Measurements from ENCODE around the gene SLC22A2.

The SLC22A2 gene

GRCh38 chr6:160203953-160204352 lies 54.7 kb downstream of the SLC22A2 start:
- TF ChIP-seq ZBTB7A (IDR thresholded peaks at IDR 0.05; ENCODE audit: low read depth) (no peak), RAD21 (IDR thresholded peaks at IDR 0.05; ENCODE audit: low read depth) (no peak), EGR1 (IDR thresholded peaks at IDR 0.05) (no peak), TCF12 (IDR thresholded peaks at IDR 0.05; ENCODE audit: low read depth) (no peak), REST (IDR thresholded peaks at IDR 0.05; ENCODE audit: low read depth) (no peak), MAX (IDR thresholded peaks at IDR 0.05) (no peak), FOXM1 (IDR thresholded peaks at IDR 0.05; ENCODE audit: borderline replicate concordance, low read depth) (no peak), CEBPB (IDR thresholded peaks at IDR 0.05) (no peak), TAF1 (IDR thresholded peaks at IDR 0.05; ENCODE audit: low read depth) (no peak), TEAD4 (IDR thresholded peaks at IDR 0.05) (no peak), NFIC (IDR thresholded peaks at IDR 0.05) (no peak), USF1 (IDR thresholded peaks at IDR 0.05) (no peak), YY1 (IDR thresholded peaks at IDR 0.05; ENCODE audit: low read depth) (no peak), CREB1 (IDR thresholded peaks at IDR 0.05; ENCODE audit: low read depth) (no peak), EP300 (IDR thresholded peaks at IDR 0.05; ENCODE audit: borderline replicate concordance) (no peak)

GRCh38 chr6:160203522-160203921 lies 55.1 kb downstream of the SLC22A2 start:
- TF ChIP-seq RAD21 (IDR thresholded peaks at IDR 0.05; ENCODE audit: low read depth) = no peak
- no peak for TF ChIP-seq TEAD4 (IDR thresholded peaks at IDR 0.05)
- TF ChIP-seq CREB1 (IDR thresholded peaks at IDR 0.05; ENCODE audit: low read depth) = no peak
- TF ChIP-seq FOXM1 (IDR thresholded peaks at IDR 0.05; ENCODE audit: borderline replicate concordance, low read depth) = no peak
- TF ChIP-seq MAX (IDR thresholded peaks at IDR 0.05) = no peak
- no peak for TF ChIP-seq EP300 (IDR thresholded peaks at IDR 0.05; ENCODE audit: borderline replicate concordance)
- no peak for TF ChIP-seq TCF12 (IDR thresholded peaks at IDR 0.05; ENCODE audit: low read depth)
- TF ChIP-seq YY1 (IDR thresholded peaks at IDR 0.05; ENCODE audit: low read depth) = no peak
- TF ChIP-seq CEBPB (IDR thresholded peaks at IDR 0.05) = no peak
- TF ChIP-seq TAF1 (IDR thresholded peaks at IDR 0.05; ENCODE audit: low read depth) = no peak

- TF ChIP-seq TEAD4 (IDR thresholded peaks at IDR 0.05) (no peak), ZBTB7A (IDR thresholded peaks at IDR 0.05; ENCODE audit: low read depth) (no peak)
Observed at GRCh38 chr6:160203076-160203475, 55.5 kb downstream of the SLC22A2 start.

- TF ChIP-seq FOXM1 (IDR thresholded peaks at IDR 0.05; ENCODE audit: borderline replicate concordance, low read depth) = no peak
- TF ChIP-seq CEBPB (IDR thresholded peaks at IDR 0.05) = no peak
- no peak for TF ChIP-seq MAX (IDR thresholded peaks at IDR 0.05)
- TF ChIP-seq ZBTB7A (IDR thresholded peaks at IDR 0.05; ENCODE audit: low read depth) = no peak
- TF ChIP-seq CREB1 (IDR thresholded peaks at IDR 0.05; ENCODE audit: low read depth) = no peak
- no peak for TF ChIP-seq YY1 (IDR thresholded peaks at IDR 0.05; ENCODE audit: low read depth)
- TF ChIP-seq RAD21 (IDR thresholded peaks at IDR 0.05; ENCODE audit: low read depth) = no peak
- TF ChIP-seq REST (IDR thresholded peaks at IDR 0.05; ENCODE audit: low read depth) = no peak
- no peak for TF ChIP-seq EP300 (IDR thresholded peaks at IDR 0.05; ENCODE audit: borderline replicate concordance)
- no peak for TF ChIP-seq EGR1 (IDR thresholded peaks at IDR 0.05)
- TF ChIP-seq TAF1 (IDR thresholded peaks at IDR 0.05; ENCODE audit: low read depth) = no peak
- TF ChIP-seq TEAD4 (IDR thresholded peaks at IDR 0.05) = no peak
- no peak for TF ChIP-seq USF1 (IDR thresholded peaks at IDR 0.05)
- TF ChIP-seq TCF12 (IDR thresholded peaks at IDR 0.05; ENCODE audit: low read depth) = no peak
- TF ChIP-seq NFIC (IDR thresholded peaks at IDR 0.05) = no peak
Observed at GRCh38 chr6:160202411-160202810, 56.2 kb downstream of the SLC22A2 start.

- TF ChIP-seq FOXM1 (IDR thresholded peaks at IDR 0.05; ENCODE audit: borderline replicate concordance, low read depth) = no peak
- TF ChIP-seq TAF1 (IDR thresholded peaks at IDR 0.05; ENCODE audit: low read depth) = no peak
- no peak for TF ChIP-seq EP300 (IDR thresholded peaks at IDR 0.05; ENCODE audit: borderline replicate concordance)
- TF ChIP-seq REST (IDR thresholded peaks at IDR 0.05; ENCODE audit: low read depth) = no peak
- TF ChIP-seq USF1 (IDR thresholded peaks at IDR 0.05) = no peak
- no peak for TF ChIP-seq MAX (IDR thresholded peaks at IDR 0.05)
- TF ChIP-seq TCF12 (IDR thresholded peaks at IDR 0.05; ENCODE audit: low read depth) = no peak
- TF ChIP-seq ZBTB7A (IDR thresholded peaks at IDR 0.05; ENCODE audit: low read depth) = no peak
- TF ChIP-seq EGR1 (IDR thresholded peaks at IDR 0.05) = no peak
- no peak for TF ChIP-seq CREB1 (IDR thresholded peaks at IDR 0.05; ENCODE audit: low read depth)
- TF ChIP-seq RAD21 (IDR thresholded peaks at IDR 0.05; ENCODE audit: low read depth) = no peak
- no peak for TF ChIP-seq NFIC (IDR thresholded peaks at IDR 0.05)
- TF ChIP-seq YY1 (IDR thresholded peaks at IDR 0.05; ENCODE audit: low read depth) = no peak
- TF ChIP-seq CEBPB (IDR thresholded peaks at IDR 0.05) = no peak
- no peak for TF ChIP-seq TEAD4 (IDR thresholded peaks at IDR 0.05)
Observed at GRCh38 chr6:160201061-160201460, 57.6 kb downstream of the SLC22A2 start.

Measured in Ishikawa (cell line).